Neutrophil (primary cell): ENCODE data around the gene ING1.
A peak's percentile ranks its signal among the peaks of the same experiment; 100 is the strongest.
"Not testable (repeated sequence)": the region's sequence is repeated elsewhere in the genome, so short reads cannot be mapped to it uniquely, and the experiment has no call there.

Experiments used
- H3K27ac ChIP-seq: fragments of 200-600 bp; sonication (generic); 2 replicates; pipeline ENCODE4 v1.5.1; 2016; ENCODE audit warnings: mild to moderate bottlenecking, moderate library complexity
- H3K27me3 ChIP-seq: fragments of 200-600 bp; sonication (generic); 2 replicates; pipeline ENCODE4 v1.6.0; 2016; ENCODE audit warnings: mild to moderate bottlenecking
- H3K36me3 ChIP-seq: fragments of 200-600 bp; sonication (generic); 2 replicates; pipeline ENCODE4 v1.5.1; 2017
- H3K4me1 ChIP-seq, 2 experiments: fragments of 200-600 bp in 1 of 2; sonication (generic) in 1 of 2; 1 replicate in 1 of 2; 2 replicates in 1 of 2; pipeline versions ENCODE4 v1.5.1 to v1.6.1; 2013 to 2016; ENCODE audit warnings: low read depth in 1 of 2, low read length in 1 of 2, mild to moderate bottlenecking in 1 of 2, moderate library complexity in 1 of 2; ENCODE audit not compliant: control insufficient read depth in 1 of 2, insufficient read depth in 1 of 2
- H3K4me3 ChIP-seq, 2 experiments: fragments of 200-600 bp in 1 of 2; sonication (generic) in 1 of 2; 1 replicate in 1 of 2; 2 replicates in 1 of 2; pipeline ENCODE4 v1.5.1; 2013 to 2016; ENCODE audit warnings: low read depth in 1 of 2, low read length in 1 of 2, mild to moderate bottlenecking in 1 of 2, moderate library complexity in 1 of 2
- H3K9me3 ChIP-seq: fragments of 200-600 bp; sonication (generic); 2 replicates; pipeline ENCODE4 v1.5.1; 2016
- CTCF ChIP-seq: fragments of 200-600 bp; sonication (generic); IDR thresholded peaks from 2 replicates; pipeline ENCODE4 v1.5.1; 2016; ENCODE audit warnings: antibody characterized with exemption

ING1 gene

GRCh38 chr13:110700641-110701040 is 12.9 kb upstream of the ING1 start:
- peaks cover 68 to 82% of the 10 kb centered on the region in 2 experiments for H3K4me1 ChIP-seq

GRCh38 chr13:110701061-110701460 is 12.4 kb upstream of the ING1 start:
- peaks cover 69 to 85% of the 10 kb centered on the region in 2 experiments for H3K4me1 ChIP-seq
- H3K4me3 ChIP-seq, H3K36me3 ChIP-seq, H3K9me3 ChIP-seq, H3K27me3 ChIP-seq: not testable (repeated sequence)
- H3K27ac ChIP-seq = peak overlapping the region; percentile 82

More at GRCh38 chr13:110700641-110701040, 12.9 kb upstream of the ING1 start:
- no peak for TF ChIP-seq CTCF
- Histone ChIP-seq H3K4me3 (no peak overlapping the region), H3K36me3 (no peaks in the 10 kb centered on the region), H3K27ac (peak overlapping the region; percentile 82), H3K9me3 (no peaks in the 10 kb centered on the region), H3K27me3 (no peaks in the 10 kb centered on the region)

GRCh38 chr13:110702089-110702488 is 11.4 kb upstream of the ING1 start:
- H3K4me3 ChIP-seq = no peak overlapping the region
- TF ChIP-seq CTCF = no peak
- peak overlapping the region; percentile 84 for H3K27ac ChIP-seq
- no peaks in the 10 kb centered on the region for H3K36me3 ChIP-seq
- H3K27me3 ChIP-seq = no peaks in the 10 kb centered on the region
- H3K4me1 ChIP-seq = peaks cover 78 to 92% of the 10 kb centered on the region in 2 experiments
- no peaks in the 10 kb centered on the region for H3K9me3 ChIP-seq

GRCh38 chr13:110702591-110703526 is 10.6 kb upstream of the ING1 start:
- TF ChIP-seq CTCF = no peak
- Histone ChIP-seq H3K9me3 (no peaks in the 10 kb centered on the region), H3K4me1 (peaks cover 79 to 92% of the 10 kb centered on the region in 2 experiments), H3K36me3 (no peaks in the 10 kb centered on the region), H3K27ac (peak overlapping the region; percentile 84), H3K27me3 (no peaks in the 10 kb centered on the region), H3K4me3 (peak overlapping the region in 1 of 2 experiments; percentile 23)

- no peak for TF ChIP-seq CTCF
- Histone ChIP-seq H3K27ac (peak overlapping the region; percentile 84), H3K9me3 (no peaks in the 10 kb centered on the region), H3K4me3 (peak overlapping the region; percentile 73), H3K4me1 (peaks cover 61 to 78% of the 10 kb centered on the region in 2 experiments), H3K27me3 (no peaks in the 10 kb centered on the region), H3K36me3 (no peaks in the 10 kb centered on the region)
These were observed 8.1 kb upstream of the ING1 start for GRCh38 chr13:110705356-110705825.
